GM12878 (cell line): Measurements from ENCODE around the gene TTI1. TPM values are rescaled to one million over a fixed set of nuclear protein-coding genes. Genes with fewer than 3 reads are reported as not detected.

Source experiments
- ATAC-seq: fragments of 200-7000 bp; cut with Tn5 transposase; 3 replicates; pipeline ENCODE4 v1.9.1; 2020; ENCODE audit warnings: mild to moderate bottlenecking, moderate library complexity
- BruUV-seq: library from RNA; stranded (reverse); fragments of 400-500 nt; replicated peaks from 2 replicates; lab custom pipeline; 2021; lab: Mats Ljungman, UMichigan
- CTCF ChIA-PET: fragments of 300-600 bp; sonication (Branson Sonifier 250); formaldehyde crosslinking; extraction: SDS; loops from one replicate; lab custom pipeline; 2021; ENCODE audit warnings: inconsistent platforms; lab: Yijun Ruan, JAX
- POLR2A ChIA-PET: fragments of 350-600 bp; formaldehyde crosslinking; extraction: SDS; loops from one replicate; lab custom pipeline; 2021; ENCODE audit warnings: inconsistent platforms; lab: Charles Lee
- RAD21 ChIA-PET: fragments of 300-600 bp; sonication (Branson Sonifier 250); formaldehyde crosslinking; loops from one replicate; lab custom pipeline; 2023; ENCODE audit warnings: antibody characterized with exemption; ENCODE audit not compliant: unreplicated experiment; lab: Charles Lee
- SMC1A ChIA-PET: fragments of 300-600 bp; sonication (Branson Sonifier 250); formaldehyde crosslinking; loops from one replicate; lab custom pipeline; 2023; ENCODE audit not compliant: unreplicated experiment, uncharacterized antibody; lab: Charles Lee
- DNase-seq: peaks from one replicate; pipeline ENCODE4 v3.0.0-alpha.2; 2011; ENCODE audit warnings: low read depth, low spot score
- FAIRE-seq: peaks from 3 replicates; lab custom pipeline; 2011; peaks lifted over from hg19 to GRCh38; lab: Jason Lieb, UNC
- H2AFZ ChIP-seq: 2 replicates; pipeline ENCODE4 v1.6.0; 2011; ENCODE audit warnings: low read depth, low read length, control low read depth; ENCODE audit not compliant: control insufficient read depth
- H3K27ac ChIP-seq: 2 replicates; pipeline ENCODE4 v1.5.1; 2011; ENCODE audit warnings: control low read depth; ENCODE audit not compliant: control insufficient read depth, insufficient read depth
- H3K27me3 ChIP-seq, 2 experiments: replicated peaks in 1 of 2; 2 replicates each; pipeline versions ENCODE4 v1.6.0 to v1.6.1; 2011; ENCODE audit warnings: low read length in 1 of 2; ENCODE audit not compliant: control insufficient read depth in 2 of 2, insufficient read depth in 2 of 2
- H3K36me3 ChIP-seq, 2 experiments: 2 replicates each; pipeline ENCODE4 v1.5.1; 2011; ENCODE audit warnings: low read length in 1 of 2; ENCODE audit not compliant: control insufficient read depth in 2 of 2, insufficient read depth in 2 of 2
- H3K4me1 ChIP-seq: 2 replicates; pipeline ENCODE4 v1.6.1; 2011; ENCODE audit warnings: mild to moderate bottlenecking, low read length, moderate library complexity, mixed read lengths; ENCODE audit not compliant: control insufficient read depth, insufficient read depth
- H3K4me2 ChIP-seq: 2 replicates; pipeline ENCODE4 v1.6.0; 2011; ENCODE audit warnings: control low read depth; ENCODE audit not compliant: control insufficient read depth, insufficient read depth
- H3K4me3 ChIP-seq: fragments of 200-600 bp; sonication (generic); 2 replicates; pipeline ENCODE4 v1.5.1; 2016
- H3K79me2 ChIP-seq: 2 replicates; pipeline ENCODE4 v1.6.0; 2011; ENCODE audit warnings: low read length; ENCODE audit not compliant: control insufficient read depth, insufficient read depth
- H3K9ac ChIP-seq: 2 replicates; pipeline ENCODE4 v1.8.0; 2011; ENCODE audit warnings: low read length, control low read depth, mixed read lengths; ENCODE audit not compliant: control insufficient read depth, insufficient read depth
- H3K9me3 ChIP-seq: replicated peaks from 3 replicates; pipeline ENCODE4 v1.5.1; 2011; ENCODE audit warnings: mild to moderate bottlenecking, low read length; ENCODE audit not compliant: control insufficient read depth, insufficient read depth
- H4K20me1 ChIP-seq: 2 replicates; pipeline ENCODE4 v1.6.0; 2011; ENCODE audit not compliant: control insufficient read depth, insufficient read depth
- DPF2 ChIP-seq: fragments of 450-650 bp; IDR thresholded peaks from 2 replicates; pipeline ENCODE4 v1.6.1; 2017; ENCODE audit warnings: mild to moderate bottlenecking
- ETV6 ChIP-seq, 2 experiments: fragments of 450-650 bp in 1 of 2; IDR thresholded peaks in 1 of 2; conservative IDR thresholded peaks in 1 of 2; 2 replicates each; pipeline ENCODE4 v1.6.1; 2014; ENCODE audit warnings: antibody characterized with exemption in 1 of 2, borderline replicate concordance in 1 of 2, low read depth in 1 of 2, mild to moderate bottlenecking in 1 of 2, moderate library complexity in 1 of 2
- EZH2 ChIP-seq: IDR thresholded peaks from 2 replicates; pipeline ENCODE4 v1.6.1; 2012; ENCODE audit warnings: low read depth, mild to moderate bottlenecking, control low read depth, inconsistent platforms, low read length, borderline replicate concordance; ENCODE audit not compliant: control insufficient read depth
- IKZF2 ChIP-seq, 2 experiments: fragments of 450-650 bp; IDR thresholded peaks; 2 replicates each; pipeline ENCODE4 v1.6.1; 2017; ENCODE audit warnings: mild to moderate bottlenecking in 2 of 2, moderate library complexity in 2 of 2
- IRF3 ChIP-seq: fragments of 450-650 bp; IDR thresholded peaks from 2 replicates; pipeline ENCODE4 v1.6.1; 2014; ENCODE audit warnings: mild to moderate bottlenecking
- NFXL1 ChIP-seq: fragments of 450-650 bp; IDR thresholded peaks from 2 replicates; pipeline ENCODE4 v1.6.1; 2017; ENCODE audit warnings: antibody characterized with exemption, mild to moderate bottlenecking, borderline replicate concordance
- PAX5 ChIP-seq: IDR thresholded peaks from 2 replicates; pipeline ENCODE4 v1.6.1; 2011; ENCODE audit warnings: low read depth, low read length, borderline replicate concordance
- PML ChIP-seq: IDR thresholded peaks from 2 replicates; pipeline ENCODE4 v1.6.1; 2012; ENCODE audit warnings: low read length, inconsistent platforms
- POLR2AphosphoS2 ChIP-seq: IDR thresholded peaks from 2 replicates; pipeline ENCODE4 v1.6.1; 2011; ENCODE audit warnings: low read depth, mild to moderate bottlenecking, low read length, improper control_type of control experiment, moderate library complexity
- RB1 ChIP-seq: fragments of 450-650 bp; formaldehyde crosslinking; IDR thresholded peaks from 2 replicates; pipeline ENCODE4 v1.6.1; 2017; ENCODE audit warnings: mild to moderate bottlenecking, borderline replicate concordance
- RBBP5 ChIP-seq: fragments of 200-600 bp; sonication (generic); conservative IDR thresholded peaks from 2 replicates; pipeline ENCODE4 v1.6.1; 2016
- SPI1 ChIP-seq: IDR thresholded peaks from 2 replicates; pipeline ENCODE4 v1.6.1; 2011; ENCODE audit warnings: low read depth, mild to moderate bottlenecking, low read length, moderate library complexity, borderline replicate concordance; ENCODE audit not compliant: insufficient read depth
- TARDBP ChIP-seq: IDR thresholded peaks from 2 replicates; pipeline ENCODE4 v1.6.1; 2016; ENCODE audit warnings: borderline replicate concordance
- TCF3 ChIP-seq: IDR thresholded peaks from 2 replicates; pipeline ENCODE4 v1.6.1; 2012; ENCODE audit warnings: low read depth, mild to moderate bottlenecking, low read length, borderline replicate concordance; ENCODE audit not compliant: insufficient read depth
- USF1 ChIP-seq: IDR thresholded peaks from 2 replicates; pipeline ENCODE4 v1.6.1; 2011; ENCODE audit warnings: borderline replicate concordance, low read depth, mild to moderate bottlenecking, moderate library complexity, mixed read lengths, low read length; ENCODE audit not compliant: insufficient read depth; ENCODE audit errors: extremely low read length
- ZBTB11 ChIP-seq: fragments of 450-650 bp; formaldehyde crosslinking; IDR thresholded peaks from 2 replicates; pipeline ENCODE4 v1.5.0; 2022; ENCODE audit warnings: mild to moderate bottlenecking, missing genetic modification characterization
- ZNF207 ChIP-seq: fragments of 450-650 bp; IDR thresholded peaks from 2 replicates; pipeline ENCODE4 v1.6.1; 2014; ENCODE audit warnings: antibody characterized with exemption, mild to moderate bottlenecking, borderline replicate concordance
- WGBS: methylation state at CpG from one replicate; pipeline ENCODE4 v1.1.6; 2016; ENCODE audit warnings: low lambda C conversion rate; ENCODE audit not compliant: insufficient replicate concordance, insufficient coverage; ENCODE audit errors: missing lambda C conversion rate; 5-methylcytosine and 5-hydroxymethylcytosine counted together
- in situ Hi-C: fragments of 300-500 bp; cut with MboI; formaldehyde crosslinking; loops from 9 replicates; pipeline ENCODE4 v1.14.3; 2018; ENCODE audit warnings: mixed read lengths
- intact Hi-C: fragments of 100-400 bp; cut with micrococcal nuclease; formaldehyde crosslinking; loops from one replicate; pipeline ENCODE4 v1.14.2; 2022; ENCODE audit not compliant: unreplicated experiment
- polyA plus RNA-seq, 11 experiments: library from polyadenylated mRNA; depleted of rRNA in 4 of 11; unstranded in 6 of 11; stranded (reverse) in 5 of 11; fragments of >200 nt; fragmentation: Nextera tagmentation in 4 of 11; fragmentation: Illumina TruSeq in 1 of 11; extraction: Ambion mirVana in 4 of 11; extraction: Trizol in 1 of 11; gene quantifications; 1 replicate in 1 of 11; 2 replicates in 10 of 11; pipeline versions ENCODE4 v1.2.1 to v1.2.3, GENCODE V29; 2011 to 2016; ENCODE audit warnings: inconsistent platforms in 2 of 11, missing spikeins in 2 of 11, low read depth in 1 of 11
- total RNA-seq, 4 experiments: library from RNA; depleted of rRNA in 3 of 4; stranded (reverse); fragments of >200 nt in 3 of 4; fragmentation: Illumina TruSeq in 1 of 4; extraction: Trizol in 1 of 4; gene quantifications; 2 replicates each; pipeline versions ENCODE4 v1.2.1 to v1.2.3, GENCODE V29; 2013 to 2021

TTI1 gene
- total and polyA plus RNA-seq, 10 of the 15 experiments (the other 5 are each of a cell fraction or from before 2014, with no cell fraction given) = 5.3 to 44.6 (median 24.9) TPM

GRCh38 chr20:38024496-38024895 lies 8.8 kb downstream of the TTI1 start:
- FAIRE-seq (no peak), ATAC-seq (no peak), DNase-seq (no peak)
- in situ Hi-C loops (no loop called here), intact Hi-C loops (no loop called here)
- ChIA-PET SMC1A (interaction anchor here (1.0 to 2.0 kb wide), 3 partner anchors 12 to 44 kb away, joined by 3 to 4 read pairs (median 4); no protein-coding TSS in a partner anchor), CTCF (no interaction called here), POLR2A (interaction anchor here (0.8 kb wide), 1 partner anchor 9 kb away, joined by 3 read pairs; the partner anchor contains the start of genes RPRD1B and TTI1), RAD21 (no interaction called here)
- Histone ChIP-seq H3K36me3 (no peaks in the 10 kb centered on the region; a peak in 2 of 4 replicates), H3K4me3 (no peak overlapping the region), H4K20me1 (peaks cover 4% of the 10 kb centered on the region; the same call in 1 of the 2 replicates), H3K79me2 (peaks cover 49% of the 10 kb centered on the region), H3K27ac (no peak overlapping the region), H3K4me1 (no peaks in the 10 kb centered on the region), H3K4me2 (no peak overlapping the region), H2AFZ (no peak overlapping the region), H3K9ac (no peak overlapping the region), H3K27me3 (no peaks in the 10 kb centered on the region), H3K9me3 (no peaks in the 10 kb centered on the region; the same call in 2 of the 3 replicates)
- BruUV-seq = no TSS peak
- WGBS = 100% methylated on average over 5 of the region's 5 CpGs
- TF ChIP-seq SPI1 = no peak
- no peak for TF ChIP-seq POLR2AphosphoS2
- no peak for TF ChIP-seq RB1
- TF ChIP-seq RBBP5 = no peak
- TF ChIP-seq ZBTB11 = no peak
- no peak for TF ChIP-seq ZNF207
- TF ChIP-seq USF1 = no peak
- no peak for TF ChIP-seq IKZF2 (IDR thresholded peaks at IDR 0.05)
- TF ChIP-seq IRF3 = no peak
- no peak for TF ChIP-seq NFXL1
- TF ChIP-seq ETV6 (conservative IDR thresholded peaks at IDR 0.05 in 1 of 2, IDR thresholded peaks at IDR 0.05 in 1 of 2; ENCODE audit: borderline replicate concordance in 1 of 2, low read depth in 1 of 2) = no peak
- no peak for TF ChIP-seq TCF3
- TF ChIP-seq TARDBP = no peak
- TF ChIP-seq DPF2 = no peak
- no peak for TF ChIP-seq PML
- no peak for TF ChIP-seq PAX5
- TF ChIP-seq EZH2 = no peak
